Sigmoid colon (tissue), 4 donors: ENCODE results near the gene GLIPR1L2.

ENCODE experiments used
- EP300 ChIP-seq, 4 donors: sonication (generic); formaldehyde crosslinking; IDR thresholded peaks; one replicate each; pipeline ENCODE4 v1.6.1; 2017; ENCODE audit warnings: antibody characterized with exemption in 4 of 4
- POLR2A ChIP-seq, 2 donors: fragments of 450-650 bp; IDR thresholded peaks; one replicate each; pipeline ENCODE4 v1.6.1; 2016; ENCODE audit warnings: antibody characterized with exemption in 2 of 2, mild to moderate bottlenecking in 2 of 2, moderate library complexity in 2 of 2
- POLR2AphosphoS5 ChIP-seq, 4 donors: sonication (generic); formaldehyde crosslinking; IDR thresholded peaks; one replicate each; pipeline ENCODE4 v1.6.1; 2017; ENCODE audit warnings: antibody characterized with exemption in 4 of 4
- TF ChIP-seq, protein P1 (sequence below), 4 experiments: fragments of 450-650 bp in 3 of 4; fragments of 200-600 bp in 1 of 4; IDR thresholded peaks; one replicate each; pipeline ENCODE4 v1.5.1; 2016 to 2019; ENCODE audit warnings: antibody characterized with exemption in 4 of 4, mild to moderate bottlenecking in 3 of 4, moderate library complexity in 2 of 4

DNA sequence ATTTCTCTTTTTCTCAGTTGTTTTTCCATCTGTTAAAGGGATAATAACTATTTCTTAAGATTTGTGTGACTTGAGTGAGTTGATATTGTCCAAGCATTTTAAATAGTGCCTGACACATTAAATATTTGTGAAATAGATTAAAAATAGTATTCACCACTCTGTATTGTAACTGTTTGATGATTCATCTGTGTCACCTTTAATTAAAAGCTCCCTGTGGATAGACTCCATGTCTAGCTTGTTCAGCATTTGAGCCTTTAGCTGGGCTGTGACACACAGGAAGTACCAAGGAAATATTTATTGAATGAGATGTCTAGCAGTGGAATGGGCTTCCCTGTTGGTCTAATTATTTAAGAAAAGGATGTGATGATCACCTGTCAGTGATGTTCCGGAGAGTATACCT lies 1.8 kb upstream of the GLIPR1L2 start:
- TF ChIP-seq, protein P1, sequence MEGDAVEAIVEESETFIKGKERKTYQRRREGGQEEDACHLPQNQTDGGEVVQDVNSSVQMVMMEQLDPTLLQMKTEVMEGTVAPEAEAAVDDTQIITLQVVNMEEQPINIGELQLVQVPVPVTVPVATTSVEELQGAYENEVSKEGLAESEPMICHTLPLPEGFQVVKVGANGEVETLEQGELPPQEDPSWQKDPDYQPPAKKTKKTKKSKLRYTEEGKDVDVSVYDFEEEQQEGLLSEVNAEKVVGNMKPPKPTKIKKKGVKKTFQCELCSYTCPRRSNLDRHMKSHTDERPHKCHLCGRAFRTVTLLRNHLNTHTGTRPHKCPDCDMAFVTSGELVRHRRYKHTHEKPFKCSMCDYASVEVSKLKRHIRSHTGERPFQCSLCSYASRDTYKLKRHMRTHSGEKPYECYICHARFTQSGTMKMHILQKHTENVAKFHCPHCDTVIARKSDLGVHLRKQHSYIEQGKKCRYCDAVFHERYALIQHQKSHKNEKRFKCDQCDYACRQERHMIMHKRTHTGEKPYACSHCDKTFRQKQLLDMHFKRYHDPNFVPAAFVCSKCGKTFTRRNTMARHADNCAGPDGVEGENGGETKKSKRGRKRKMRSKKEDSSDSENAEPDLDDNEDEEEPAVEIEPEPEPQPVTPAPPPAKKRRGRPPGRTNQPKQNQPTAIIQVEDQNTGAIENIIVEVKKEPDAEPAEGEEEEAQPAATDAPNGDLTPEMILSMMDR (IDR thresholded peaks at IDR 0.05): no peak
- TF ChIP-seq POLR2A (IDR thresholded peaks at IDR 0.05) (no peak), EP300 (IDR thresholded peaks at IDR 0.05) (no peak), POLR2AphosphoS5 (IDR thresholded peaks at IDR 0.05) (no peak)
